Testis (tissue), 3 donors: Measurements from ENCODE around the gene MMAB. TPM values are rescaled to one million over a fixed set of nuclear protein-coding genes. Genes with fewer than 3 reads are reported as not detected.

Source experiments
- DNase-seq: peaks from one replicate; pipeline ENCODE4 v3.0.0-alpha.2; 2019
- H3K27ac ChIP-seq, 2 donors: fragments of 200-600 bp; sonication (generic); one replicate each; pipeline ENCODE4 v1.5.1; 2019
- H3K27me3 ChIP-seq: fragments of 200-600 bp; sonication (generic); one replicate; pipeline ENCODE4 v1.5.1; 2019
- H3K36me3 ChIP-seq: fragments of 200-600 bp; sonication (generic); one replicate; pipeline ENCODE4 v1.5.1; 2017; ENCODE audit warnings: low read depth; ENCODE audit errors: missing control alignments
- H3K4me1 ChIP-seq: fragments of 200-600 bp; sonication (generic); one replicate; pipeline ENCODE4 v1.5.1; 2019
- H3K4me3 ChIP-seq, 2 donors: fragments of 200-600 bp; sonication (generic); one replicate each; pipeline ENCODE4 v1.5.1; 2017 to 2019
- H3K9me3 ChIP-seq: fragments of 200-600 bp; sonication (generic); one replicate; pipeline ENCODE4 v1.5.1; 2017
- POLR2A ChIP-seq: fragments of 450-650 bp; IDR thresholded peaks from one replicate; pipeline ENCODE4 v1.6.1; 2017; ENCODE audit warnings: antibody characterized with exemption, mild to moderate bottlenecking, moderate library complexity
- WGBS, 2 donors: methylation state at CpG; one replicate each; pipeline ENCODE4 v1.1.5; 2018; 5-methylcytosine and 5-hydroxymethylcytosine counted together
- intact Hi-C: fragments of 100-400 bp; cut with DNase I; formaldehyde crosslinking; loops from one replicate; pipeline ENCODE4 v1.15.1; 2023; ENCODE audit warnings: low total_unique reads
- polyA plus RNA-seq: library from polyadenylated mRNA; stranded (reverse); fragments of 350-450 nt; fragmentation: Illumina TruSeq; extraction: RNeasy Lipid Tissue Mini Kit (QIAGEN cat#74804); gene quantifications from one replicate; pipeline ENCODE4 v1.2.3, GENCODE V29; 2014; ENCODE audit warnings: low read depth, low replicate concordance; ENCODE audit not compliant: insufficient read depth
- total RNA-seq, 2 donors: library from RNA; depleted of rRNA; stranded (reverse); fragments of >200 nt; gene quantifications; one replicate each; pipeline ENCODE4 v1.2.3, GENCODE V29; 2016
- TF ChIP-seq, protein P1 (sequence below), 3 experiments: fragments of 450-650 bp in 2 of 3; fragments of 200-600 bp in 1 of 3; sonication (generic) in 1 of 3; IDR thresholded peaks; one replicate each; pipeline ENCODE4 v1.5.1; 2016 to 2019; ENCODE audit warnings: antibody characterized with exemption in 3 of 3, mild to moderate bottlenecking in 2 of 3, moderate library complexity in 1 of 3

Gene MMAB
- total and polyA plus RNA-seq, 3 donors from 2014 or later: 23.6 to 45.2 (median 26.4) TPM

- no peak overlapping the region for H3K4me3 ChIP-seq
- no peaks in the 10 kb centered on the region for H3K27me3 ChIP-seq
- DNase-seq: no peak
- H3K4me1 ChIP-seq: peaks cover 7% of the 10 kb centered on the region
- 89 to 98% methylated on average over 2 of the region's 2 CpGs for WGBS, 2 donors
- no peak overlapping the region for H3K27ac ChIP-seq
- H3K9me3 ChIP-seq: no peaks in the 10 kb centered on the region
- intact Hi-C loops: no loop called here
- no peaks in the 10 kb centered on the region for H3K36me3 ChIP-seq
- TF ChIP-seq, protein P1, sequence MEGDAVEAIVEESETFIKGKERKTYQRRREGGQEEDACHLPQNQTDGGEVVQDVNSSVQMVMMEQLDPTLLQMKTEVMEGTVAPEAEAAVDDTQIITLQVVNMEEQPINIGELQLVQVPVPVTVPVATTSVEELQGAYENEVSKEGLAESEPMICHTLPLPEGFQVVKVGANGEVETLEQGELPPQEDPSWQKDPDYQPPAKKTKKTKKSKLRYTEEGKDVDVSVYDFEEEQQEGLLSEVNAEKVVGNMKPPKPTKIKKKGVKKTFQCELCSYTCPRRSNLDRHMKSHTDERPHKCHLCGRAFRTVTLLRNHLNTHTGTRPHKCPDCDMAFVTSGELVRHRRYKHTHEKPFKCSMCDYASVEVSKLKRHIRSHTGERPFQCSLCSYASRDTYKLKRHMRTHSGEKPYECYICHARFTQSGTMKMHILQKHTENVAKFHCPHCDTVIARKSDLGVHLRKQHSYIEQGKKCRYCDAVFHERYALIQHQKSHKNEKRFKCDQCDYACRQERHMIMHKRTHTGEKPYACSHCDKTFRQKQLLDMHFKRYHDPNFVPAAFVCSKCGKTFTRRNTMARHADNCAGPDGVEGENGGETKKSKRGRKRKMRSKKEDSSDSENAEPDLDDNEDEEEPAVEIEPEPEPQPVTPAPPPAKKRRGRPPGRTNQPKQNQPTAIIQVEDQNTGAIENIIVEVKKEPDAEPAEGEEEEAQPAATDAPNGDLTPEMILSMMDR (IDR thresholded peaks at IDR 0.05): no peak
- no peak for TF ChIP-seq POLR2A
These were observed 27.2 kb upstream of the MMAB start for GRCh38 chr12:109600481-109600880.

GRCh38 chr12:109599087-109599486, 25.8 kb upstream of the MMAB start:
- DNase-seq: no peak
- H3K36me3 ChIP-seq: no peaks in the 10 kb centered on the region
- H3K27ac ChIP-seq: no peak overlapping the region
- peaks cover 7% of the 10 kb centered on the region for H3K4me1 ChIP-seq
- intact Hi-C loops: loop anchor here (5.0 kb wide), 1 partner anchor 168 kb away; no protein-coding TSS in a partner anchor
- no peak overlapping the region for H3K4me3 ChIP-seq
- H3K27me3 ChIP-seq: no peaks in the 10 kb centered on the region
- WGBS, 2 donors: 77 to 92% methylated on average over 5 to 7 of the region's 7 CpGs
- H3K9me3 ChIP-seq: no peaks in the 10 kb centered on the region
- TF ChIP-seq POLR2A: no peak
- TF ChIP-seq, protein P1 (IDR thresholded peaks at IDR 0.05): no peak

DNA sequence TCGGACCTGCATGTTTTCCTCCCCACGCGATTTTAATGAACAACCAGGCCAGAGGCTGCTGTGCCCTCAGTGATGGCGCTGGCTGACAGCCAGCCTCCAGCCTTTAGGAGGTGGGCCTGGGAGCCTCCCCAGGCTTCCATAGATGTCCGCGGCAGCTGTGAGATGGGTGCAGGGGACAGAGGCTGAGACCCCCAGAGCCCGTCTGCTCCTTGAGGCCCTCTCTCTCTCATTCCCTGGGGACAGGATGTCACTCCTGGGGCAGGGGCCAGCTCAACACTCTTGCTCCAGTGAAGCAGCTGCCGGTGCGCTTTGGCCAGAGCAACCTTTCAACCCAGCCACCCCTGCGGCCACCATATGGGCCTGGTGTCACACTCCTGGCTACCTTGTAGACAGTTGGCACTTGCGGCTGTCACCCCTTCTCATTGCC, 25.1 kb upstream of the MMAB start:
- WGBS, 2 donors: 55 to 60% methylated on average over 7 to 11 of the region's 11 CpGs
- TF ChIP-seq POLR2A: no peak
- TF ChIP-seq, protein P1 (IDR thresholded peaks at IDR 0.05): no peak
- H3K9me3 ChIP-seq: no peaks in the 10 kb centered on the region
- no peak overlapping the region for H3K4me3 ChIP-seq
- H3K4me1 ChIP-seq: peaks cover 7% of the 10 kb centered on the region
- DNase-seq: no peak
- no peak overlapping the region for H3K27ac ChIP-seq
- H3K27me3 ChIP-seq: no peaks in the 10 kb centered on the region
- intact Hi-C loops: loop anchor here (5.0 kb wide), 1 partner anchor 169 kb away; no protein-coding TSS in a partner anchor
- H3K36me3 ChIP-seq: no peaks in the 10 kb centered on the region

DNA sequence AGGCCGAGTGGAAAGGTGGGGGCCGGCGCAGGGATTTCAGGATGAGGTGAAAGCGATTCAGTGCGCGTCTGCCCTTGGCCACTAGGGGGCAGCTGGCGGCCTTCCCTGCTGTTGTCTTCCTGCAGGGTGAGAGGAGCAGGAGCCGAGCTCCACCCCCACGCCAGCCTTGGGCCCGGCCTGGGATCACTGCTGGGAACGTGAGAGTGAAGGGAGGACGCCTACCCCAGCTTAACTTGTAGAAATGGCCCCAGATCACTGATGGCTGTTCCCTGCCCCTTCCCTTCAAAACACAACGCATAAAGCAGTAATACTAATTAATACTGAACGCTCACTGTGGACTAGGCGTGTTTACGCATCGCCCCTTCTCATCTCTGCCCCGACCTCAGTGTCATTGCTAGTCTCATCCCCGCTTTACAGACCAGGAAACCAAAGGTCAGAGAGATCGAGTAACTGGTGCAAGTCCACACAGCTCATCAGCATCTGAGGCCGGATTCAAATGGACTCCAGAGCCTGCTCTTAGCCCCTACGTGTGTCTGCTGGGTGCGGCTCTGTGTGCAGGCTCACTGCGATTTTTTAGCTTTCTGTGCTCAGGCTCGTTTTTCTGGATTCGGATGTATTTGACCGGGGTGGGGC, 24.6 kb upstream of the MMAB start:
- H3K27ac ChIP-seq: no peak overlapping the region
- no peaks in the 10 kb centered on the region for H3K27me3 ChIP-seq
- TF ChIP-seq, protein P1 (IDR thresholded peaks at IDR 0.05): peak; percentile 96
- no peak for TF ChIP-seq POLR2A
- peaks cover 7% of the 10 kb centered on the region for H3K4me1 ChIP-seq
- no peak overlapping the region for H3K4me3 ChIP-seq
- no peaks in the 10 kb centered on the region for H3K9me3 ChIP-seq
- intact Hi-C loops: loop anchor here (5.0 kb wide), 1 partner anchor 169 kb away; no protein-coding TSS in a partner anchor
- WGBS, 2 donors: 32 to 41% methylated on average over 15 to 27 of the region's 27 CpGs
- DNase-seq: peak; percentile 95
- no peaks in the 10 kb centered on the region for H3K36me3 ChIP-seq

- Histone ChIP-seq H3K27me3 (no peaks in the 10 kb centered on the region), H3K4me3 (no peak overlapping the region), H3K4me1 (peaks cover 7% of the 10 kb centered on the region), H3K9me3 (no peaks in the 10 kb centered on the region), H3K27ac (no peak overlapping the region), H3K36me3 (no peaks in the 10 kb centered on the region)
- intact Hi-C loops: loop anchor here (5.0 kb wide), 1 partner anchor 170 kb away; no protein-coding TSS in a partner anchor
- no peak for DNase-seq
- WGBS, 2 donors: 35 to 43% methylated on average over 10 to 11 of the region's 11 CpGs
- TF ChIP-seq, protein P1 (IDR thresholded peaks at IDR 0.05): no peak
- no peak for TF ChIP-seq POLR2A
These were observed 24.1 kb upstream of the MMAB start for GRCh38 chr12:109597414-109597794.
